ENCODE results near the gene EHBP1L1. TPM values are rescaled to one million over a fixed set of nuclear protein-coding genes. Genes with fewer than 3 reads are reported as not detected.

The EHBP1L1 gene
- total RNA-seq, 1 experiment from 2014 or later = 126 TPM

- POLR2A ChIA-PET (ENCODE audit: unreplicated experiment) = no interaction called here
- H3K4me2 ChIP-seq (ENCODE audit: low read length) = no peak overlapping the region
- ATAC-seq (no peak), DNase-seq (no peak)
- H3F3A ChIP-seq (ENCODE audit: low read length, unreplicated experiment) = no peaks in the 10 kb centered on the region
- no peak overlapping the region for H2AFZ ChIP-seq (ENCODE audit: low read length)
- intact Hi-C loops (cut with micrococcal nuclease) = no loop called here
- H3K27me3 ChIP-seq (ENCODE audit: low read length) = no peaks in the 10 kb centered on the region
- no peaks in the 10 kb centered on the region for H3K9me3 ChIP-seq (ENCODE audit: low read length)
- H3K36me3 ChIP-seq (ENCODE audit: low read depth, low read length) = peaks cover 12% of the 10 kb centered on the region; the same call in 1 of the 2 replicates
- TF ChIP-seq EZH2phosphoT487 (IDR thresholded peaks at IDR 0.05; ENCODE audit: borderline replicate concordance, low read length) = no peak
- TF ChIP-seq, protein P1, sequence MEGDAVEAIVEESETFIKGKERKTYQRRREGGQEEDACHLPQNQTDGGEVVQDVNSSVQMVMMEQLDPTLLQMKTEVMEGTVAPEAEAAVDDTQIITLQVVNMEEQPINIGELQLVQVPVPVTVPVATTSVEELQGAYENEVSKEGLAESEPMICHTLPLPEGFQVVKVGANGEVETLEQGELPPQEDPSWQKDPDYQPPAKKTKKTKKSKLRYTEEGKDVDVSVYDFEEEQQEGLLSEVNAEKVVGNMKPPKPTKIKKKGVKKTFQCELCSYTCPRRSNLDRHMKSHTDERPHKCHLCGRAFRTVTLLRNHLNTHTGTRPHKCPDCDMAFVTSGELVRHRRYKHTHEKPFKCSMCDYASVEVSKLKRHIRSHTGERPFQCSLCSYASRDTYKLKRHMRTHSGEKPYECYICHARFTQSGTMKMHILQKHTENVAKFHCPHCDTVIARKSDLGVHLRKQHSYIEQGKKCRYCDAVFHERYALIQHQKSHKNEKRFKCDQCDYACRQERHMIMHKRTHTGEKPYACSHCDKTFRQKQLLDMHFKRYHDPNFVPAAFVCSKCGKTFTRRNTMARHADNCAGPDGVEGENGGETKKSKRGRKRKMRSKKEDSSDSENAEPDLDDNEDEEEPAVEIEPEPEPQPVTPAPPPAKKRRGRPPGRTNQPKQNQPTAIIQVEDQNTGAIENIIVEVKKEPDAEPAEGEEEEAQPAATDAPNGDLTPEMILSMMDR (conservative IDR thresholded peaks at IDR 0.05; ENCODE audit: low read depth, low read length) = no peak
- no peak for TF ChIP-seq EZH2 (IDR thresholded peaks at IDR 0.05; ENCODE audit: low read length, unreplicated experiment)
- CTCF ChIA-PET = no interaction called here
- BruUV-seq (replicated peaks) = no TSS peak
- no peak overlapping the region for H3K9ac ChIP-seq (ENCODE audit: low read length)
- no peaks in the 10 kb centered on the region for H3K9me2 ChIP-seq (replicated peaks; ENCODE audit: low read length)
- no peak overlapping the region for H3K4me3 ChIP-seq (ENCODE audit: low read length)
- H3K79me2 ChIP-seq (ENCODE audit: low read length) = no peaks in the 10 kb centered on the region
- H4K20me1 ChIP-seq (ENCODE audit: low read length) = no peaks in the 10 kb centered on the region
- H3K27ac ChIP-seq (ENCODE audit: low read length) = no peak overlapping the region
- H3K4me1 ChIP-seq (ENCODE audit: insufficient read depth, low read length) = no peaks in the 10 kb centered on the region
These were observed 23.5 kb downstream of the EHBP1L1 start for GRCh38 chr11:65599216-65599954.

DNA sequence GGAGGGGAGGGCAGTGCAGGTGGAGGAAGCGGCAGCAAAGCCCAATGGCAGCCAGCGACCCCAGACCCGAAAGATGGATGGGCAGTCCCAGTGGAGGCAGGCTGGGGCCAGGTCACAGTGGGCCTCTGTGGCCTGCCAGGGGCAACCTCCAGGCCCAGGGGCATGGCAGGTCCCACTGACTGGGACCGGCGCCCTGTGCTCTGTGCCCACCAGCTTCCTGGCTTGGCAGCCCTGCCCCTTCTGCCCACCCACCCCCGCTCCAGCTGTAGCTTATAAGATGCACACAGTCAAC lies 24.0 kb downstream of the EHBP1L1 start:
- H3K27ac ChIP-seq (ENCODE audit: low read length) = no peak overlapping the region
- H3K9me2 ChIP-seq (replicated peaks; ENCODE audit: low read length) = no peaks in the 10 kb centered on the region
- ATAC-seq (no peak), DNase-seq (no peak)
- H3K4me2 ChIP-seq (ENCODE audit: low read length) = no peak overlapping the region
- H3K9me3 ChIP-seq (ENCODE audit: low read length) = no peaks in the 10 kb centered on the region
- no peak overlapping the region for H3K4me3 ChIP-seq (ENCODE audit: low read length)
- H2AFZ ChIP-seq (ENCODE audit: low read length) = no peak overlapping the region
- H3F3A ChIP-seq (ENCODE audit: low read length, unreplicated experiment) = no peaks in the 10 kb centered on the region
- ChIA-PET POLR2A (ENCODE audit: unreplicated experiment) (no interaction called here), CTCF (no interaction called here)
- no peaks in the 10 kb centered on the region for H3K27me3 ChIP-seq (ENCODE audit: low read length)
- no TSS peak for BruUV-seq (replicated peaks)
- H3K4me1 ChIP-seq (ENCODE audit: insufficient read depth, low read length) = no peaks in the 10 kb centered on the region
- no peak overlapping the region for H3K9ac ChIP-seq (ENCODE audit: low read length)
- no peaks in the 10 kb centered on the region for H3K79me2 ChIP-seq (ENCODE audit: low read length)
- intact Hi-C loops (cut with micrococcal nuclease) = no loop called here
- TF ChIP-seq EZH2 (IDR thresholded peaks at IDR 0.05; ENCODE audit: low read length, unreplicated experiment) (no peak), EZH2phosphoT487 (IDR thresholded peaks at IDR 0.05; ENCODE audit: borderline replicate concordance, low read length) (no peak)
- TF ChIP-seq, protein P1 (conservative IDR thresholded peaks at IDR 0.05; ENCODE audit: low read depth, low read length) = no peak
- H3K36me3 ChIP-seq (ENCODE audit: low read depth, low read length) = peaks cover 15% of the 10 kb centered on the region
- no peaks in the 10 kb centered on the region for H4K20me1 ChIP-seq (ENCODE audit: low read length)

DNA sequence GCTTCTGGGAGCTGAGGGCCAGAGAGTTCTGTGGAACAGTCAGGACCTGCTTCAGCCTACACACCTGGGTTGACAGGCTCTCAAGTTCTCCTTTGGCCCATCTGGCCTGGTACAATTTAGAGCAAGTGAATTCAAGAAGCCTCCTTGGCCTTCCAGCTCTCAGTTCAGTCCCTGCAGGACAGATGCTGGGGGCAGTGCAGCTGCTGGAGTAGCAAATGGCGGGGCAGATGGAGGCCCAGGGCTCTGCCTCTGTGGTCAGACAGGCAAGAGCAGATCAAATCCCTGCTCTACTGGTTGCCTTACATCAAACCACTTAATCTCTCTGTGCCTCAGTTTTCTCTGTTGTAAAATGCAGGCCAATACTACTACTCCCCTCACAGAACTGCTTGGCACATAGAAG lies 28.4 kb downstream of the EHBP1L1 start:
- no TSS peak for BruUV-seq (replicated peaks)
- H3F3A ChIP-seq (ENCODE audit: low read length, unreplicated experiment) = no peaks in the 10 kb centered on the region
- no peaks in the 10 kb centered on the region for H4K20me1 ChIP-seq (ENCODE audit: low read length)
- ChIA-PET POLR2A (ENCODE audit: unreplicated experiment) (no interaction called here), CTCF (interaction anchor here (0.6 kb wide), 1 partner anchor 12 kb away, joined by 8 read pairs; no protein-coding TSS in a partner anchor)
- H3K4me3 ChIP-seq (ENCODE audit: low read length) = no peak overlapping the region
- intact Hi-C loops (cut with micrococcal nuclease) = no loop called here
- DNase-seq = no peak
- no peak for TF ChIP-seq EZH2phosphoT487 (IDR thresholded peaks at IDR 0.05; ENCODE audit: borderline replicate concordance, low read length)
- TF ChIP-seq, protein P1 (conservative IDR thresholded peaks at IDR 0.05; ENCODE audit: low read depth, low read length) = no peak
- TF ChIP-seq EZH2 (IDR thresholded peaks at IDR 0.05; ENCODE audit: low read length, unreplicated experiment) = no peak
- no peaks in the 10 kb centered on the region for H3K79me2 ChIP-seq (ENCODE audit: low read length)
- H3K27me3 ChIP-seq (ENCODE audit: low read length) = no peaks in the 10 kb centered on the region
- H3K9ac ChIP-seq (ENCODE audit: low read length) = no peak overlapping the region
- ATAC-seq = no peak
- H3K27ac ChIP-seq (ENCODE audit: low read length) = no peak overlapping the region
- H3K36me3 ChIP-seq (ENCODE audit: low read depth, low read length) = peaks cover 17% of the 10 kb centered on the region
- H2AFZ ChIP-seq (ENCODE audit: low read length) = no peak overlapping the region
- no peak overlapping the region for H3K4me2 ChIP-seq (ENCODE audit: low read length)
- H3K4me1 ChIP-seq (ENCODE audit: insufficient read depth, low read length) = no peaks in the 10 kb centered on the region
- H3K9me2 ChIP-seq (replicated peaks; ENCODE audit: low read length) = no peaks in the 10 kb centered on the region
- no peaks in the 10 kb centered on the region for H3K9me3 ChIP-seq (ENCODE audit: low read length)
